HepG2 (cell line): Measurements from ENCODE around the gene DPH6. TPM values are rescaled to one million over a fixed set of nuclear protein-coding genes. Genes with fewer than 3 reads are reported as not detected.

Experiments used
- ATAC-seq: fragments of 200-7000 bp; cut with Tn5 transposase; 3 replicates; pipeline ENCODE4 v1.9.1; 2020; ENCODE audit warnings: mild to moderate bottlenecking, moderate library complexity
- BruUV-seq: library from RNA; stranded (reverse); fragments of 400-500 nt; replicated peaks from 2 replicates; lab custom pipeline; 2021; lab: Mats Ljungman, UMichigan
- CTCF ChIA-PET: fragments of 300-600 bp; formaldehyde crosslinking; extraction: SDS; loops from one replicate; lab custom pipeline; 2021; ENCODE audit warnings: low total read pairs, inconsistent platforms, low intra/inter-chr PET ratio; lab: Yijun Ruan, JAX
- POLR2A ChIA-PET: fragments of 350-600 bp; sonication (Branson Sonifier 250); formaldehyde crosslinking; loops from one replicate; lab custom pipeline; 2020; ENCODE audit warnings: antibody characterized with exemption, inconsistent platforms; lab: Yijun Ruan, JAX
- DNase-seq: peaks from one replicate; pipeline ENCODE4 v3.0.0-alpha.2; 2015; ENCODE audit warnings: low spot score
- FAIRE-seq: peaks from 3 replicates; lab custom pipeline; 2011; peaks lifted over from hg19 to GRCh38; lab: Jason Lieb, UNC
- H2AFZ ChIP-seq: one replicate; pipeline ENCODE4 v1.6.1; 2011; ENCODE audit warnings: low read length, inconsistent platforms
- H3K27ac ChIP-seq: fragments of 300-600 bp; 3 replicates; pipeline ENCODE4 v1.8.0; 2011; ENCODE audit warnings: mixed run types, mild to moderate bottlenecking, mixed read lengths, low read length, inconsistent platforms; ENCODE audit not compliant: insufficient read depth; ENCODE audit errors: extremely low read length
- H3K27me3 ChIP-seq, 2 experiments: fragments of 200-600 bp in 1 of 2; 2 replicates in 1 of 2; 3 replicates in 1 of 2; pipeline versions ENCODE4 v1.6.0 to v1.8.0; 2011; ENCODE audit warnings: low read length in 2 of 2, mild to moderate bottlenecking in 2 of 2, moderate library complexity in 2 of 2, inconsistent platforms in 1 of 2; ENCODE audit not compliant: insufficient read depth in 2 of 2, control insufficient read depth in 1 of 2
- H3K36me3 ChIP-seq, 2 experiments: fragments of 200-600 bp in 1 of 2; replicated peaks in 1 of 2; 2 replicates in 1 of 2; 3 replicates in 1 of 2; pipeline versions ENCODE4 v1.5.1 to v1.8.0; 2011; ENCODE audit warnings: low read length in 2 of 2, inconsistent platforms in 1 of 2; ENCODE audit not compliant: insufficient read depth in 2 of 2, control insufficient read depth in 1 of 2
- H3K4me1 ChIP-seq: 2 replicates; pipeline ENCODE4 v1.5.1; 2012; ENCODE audit warnings: low read length, inconsistent platforms; ENCODE audit not compliant: insufficient read depth
- H3K4me2 ChIP-seq: 2 replicates; pipeline ENCODE4 v1.6.0; 2011; ENCODE audit warnings: low read depth, low read length, inconsistent platforms
- H3K4me3 ChIP-seq, 3 experiments: fragments of 200-600 bp in 1 of 3; sonication (generic), shearing (Covaris generic) in 1 of 3; replicated peaks in 1 of 3; 2 replicates each; pipeline ENCODE4 v1.5.1; 2011 to 2016; ENCODE audit warnings: low read length in 3 of 3, inconsistent platforms in 2 of 3, low read depth in 2 of 3, mild to moderate bottlenecking in 2 of 3, control low read depth in 1 of 3, mixed read lengths in 1 of 3; ENCODE audit not compliant: insufficient read depth in 1 of 3
- H3K79me2 ChIP-seq: one replicate; pipeline ENCODE4 v1.6.1; 2011; ENCODE audit warnings: low read length, inconsistent platforms; ENCODE audit not compliant: insufficient read depth
- H3K9ac ChIP-seq: 2 replicates; pipeline ENCODE4 v1.6.0; 2011; ENCODE audit warnings: mild to moderate bottlenecking, low read depth, low read length, inconsistent platforms; ENCODE audit not compliant: insufficient read depth
- H3K9me3 ChIP-seq: 2 replicates; pipeline ENCODE4 v1.5.1; 2012; ENCODE audit warnings: mild to moderate bottlenecking, low read length
- H4K20me1 ChIP-seq: 2 replicates; pipeline ENCODE4 v1.6.0; 2011; ENCODE audit warnings: inconsistent platforms, mild to moderate bottlenecking, low read length, moderate library complexity; ENCODE audit not compliant: insufficient read depth
- RAD21 ChIP-seq: fragments of 450-650 bp; formaldehyde crosslinking; IDR thresholded peaks from 2 replicates; pipeline ENCODE4 v1.5.0; 2020; ENCODE audit warnings: mild to moderate bottlenecking
- SMC3 ChIP-seq: IDR thresholded peaks from 2 replicates; pipeline ENCODE4 v1.6.1; 2011; ENCODE audit warnings: low read length, improper control_type of control experiment
- STAG1 ChIP-seq: sonication (generic); formaldehyde crosslinking; IDR thresholded peaks from 2 replicates; pipeline ENCODE4 v1.4.0; 2020; ENCODE audit warnings: missing genetic modification reagents
- ZBTB1 ChIP-seq: sonication (generic); formaldehyde crosslinking; IDR thresholded peaks from 2 replicates; pipeline ENCODE4 v1.4.0; 2020; ENCODE audit warnings: missing genetic modification reagents, borderline replicate concordance
- ZNF546 ChIP-seq: sonication (generic); formaldehyde crosslinking; conservative IDR thresholded peaks from 2 replicates; pipeline ENCODE4 v1.8.1; 2023; ENCODE audit warnings: mild to moderate bottlenecking, missing genetic modification reagents
- ZNF644 ChIP-seq: IDR thresholded peaks from 2 replicates; pipeline ENCODE4 v1.6.1; 2016; ENCODE audit warnings: low read depth
- WGBS: methylation state at CpG from one replicate; pipeline ENCODE4 v1.1.6; 2017; ENCODE audit warnings: low lambda C conversion rate; 5-methylcytosine and 5-hydroxymethylcytosine counted together
- in situ Hi-C: cut with HindIII; loops from 2 replicates; pipeline ENCODE4 v1.10.0; 2017; ENCODE audit warnings: low pct_unique_long_range_greater_than_20kb; ENCODE audit not compliant: extremely low pct_ligation_motif_present
- intact Hi-C: fragments of 100-400 bp; cut with micrococcal nuclease; formaldehyde crosslinking; loops from one replicate; pipeline ENCODE4 v1.10.0; 2022; ENCODE audit not compliant: unreplicated experiment
- polyA plus RNA-seq, 8 experiments: library from polyadenylated mRNA; depleted of rRNA in 3 of 8; stranded (reverse) in 7 of 8; unstranded in 1 of 8; fragments of >200 nt; fragmentation: Illumina TruSeq in 4 of 8; extraction: Trizol in 4 of 8; gene quantifications; 2 replicates each; pipeline versions ENCODE4 v1.2.1 to v1.2.3, GENCODE V29; 2011 to 2016; ENCODE audit warnings: low read depth in 4 of 8, missing spikeins in 1 of 8, mixed read lengths in 1 of 8; ENCODE audit not compliant: insufficient read depth in 1 of 8
- total RNA-seq, 5 experiments: library from RNA; depleted of rRNA; stranded (reverse); fragments of >200 nt; fragmentation: Illumina TruSeq; extraction: Trizol; gene quantifications; 2 replicates each; pipeline ENCODE4 v1.2.3, GENCODE V29; 2016; ENCODE audit warnings: low read depth in 1 of 5
- TF ChIP-seq, protein P1 (sequence below): sonication (generic); formaldehyde crosslinking; IDR thresholded peaks from 2 replicates; pipeline ENCODE4 v1.5.0; 2020; ENCODE audit warnings: mild to moderate bottlenecking, missing genetic modification reagents, moderate library complexity
- TF ChIP-seq, protein P2 (sequence below): sonication (generic); formaldehyde crosslinking; IDR thresholded peaks from 2 replicates; pipeline ENCODE4 v1.4.0; 2020; ENCODE audit warnings: missing genetic modification reagents, borderline replicate concordance
- TF ChIP-seq, protein P3 (sequence below): IDR thresholded peaks from 2 replicates; pipeline ENCODE4 v1.6.1; 2012; ENCODE audit warnings: low read depth, low read length, improper control_type of control experiment

The DPH6 gene
- total and polyA plus RNA-seq, 2 of the 13 experiments (the other 11 are each of a cell fraction or from before 2014, with no cell fraction given), result 10.2 to 25.8 TPM

DNA sequence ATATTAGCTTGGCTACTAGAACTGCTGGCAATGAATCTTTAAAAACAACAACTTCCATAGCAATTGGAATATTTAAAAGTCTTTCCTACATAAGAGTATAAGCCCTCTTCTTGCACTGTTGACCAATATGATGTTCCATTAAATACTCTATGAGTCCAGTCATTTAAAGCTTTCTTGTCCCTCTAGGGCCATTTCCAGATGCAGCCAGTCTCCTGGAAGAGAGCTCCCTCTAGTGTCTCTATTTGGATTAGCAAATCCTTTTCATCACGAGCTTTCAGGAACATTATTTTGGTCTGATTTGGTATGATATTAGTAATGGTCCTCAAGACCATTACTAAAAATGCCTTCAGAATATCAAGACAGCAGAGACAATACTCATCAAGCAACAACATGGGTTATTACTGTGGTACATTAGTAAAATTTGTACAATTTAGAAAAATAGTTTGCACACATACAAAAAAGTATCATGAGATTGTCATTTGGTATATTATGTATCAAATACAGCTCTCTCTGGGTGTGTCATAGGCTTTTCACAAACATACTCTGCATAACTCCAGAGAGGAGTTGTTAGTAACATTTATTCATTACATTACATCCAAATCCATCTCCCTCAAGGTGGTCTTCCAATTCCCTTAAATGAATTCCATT lies 101.3 kb downstream of the DPH6 start:
- WGBS, result 0% methylated on average over 1 of the region's 1 CpG
- TF ChIP-seq ZNF546 (CRISPR knock-in tag) (no peak), STAG1 (CRISPR knock-in tag) (peak; percentile 81), RAD21 (CRISPR knock-in tag) (peak; percentile 39; the same call in 1 of the 2 replicates), SMC3 (peak; percentile 89), ZNF644 (CRISPR knock-in tag) (0 out of 2 replicates have a peak, but pooled peaks have one; percentile 50), ZBTB1 (CRISPR knock-in tag) (no peak)
- TF ChIP-seq, protein P1, sequence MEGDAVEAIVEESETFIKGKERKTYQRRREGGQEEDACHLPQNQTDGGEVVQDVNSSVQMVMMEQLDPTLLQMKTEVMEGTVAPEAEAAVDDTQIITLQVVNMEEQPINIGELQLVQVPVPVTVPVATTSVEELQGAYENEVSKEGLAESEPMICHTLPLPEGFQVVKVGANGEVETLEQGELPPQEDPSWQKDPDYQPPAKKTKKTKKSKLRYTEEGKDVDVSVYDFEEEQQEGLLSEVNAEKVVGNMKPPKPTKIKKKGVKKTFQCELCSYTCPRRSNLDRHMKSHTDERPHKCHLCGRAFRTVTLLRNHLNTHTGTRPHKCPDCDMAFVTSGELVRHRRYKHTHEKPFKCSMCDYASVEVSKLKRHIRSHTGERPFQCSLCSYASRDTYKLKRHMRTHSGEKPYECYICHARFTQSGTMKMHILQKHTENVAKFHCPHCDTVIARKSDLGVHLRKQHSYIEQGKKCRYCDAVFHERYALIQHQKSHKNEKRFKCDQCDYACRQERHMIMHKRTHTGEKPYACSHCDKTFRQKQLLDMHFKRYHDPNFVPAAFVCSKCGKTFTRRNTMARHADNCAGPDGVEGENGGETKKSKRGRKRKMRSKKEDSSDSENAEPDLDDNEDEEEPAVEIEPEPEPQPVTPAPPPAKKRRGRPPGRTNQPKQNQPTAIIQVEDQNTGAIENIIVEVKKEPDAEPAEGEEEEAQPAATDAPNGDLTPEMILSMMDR (CRISPR knock-in tag), result peak; percentile 77
- TF ChIP-seq, protein P2, sequence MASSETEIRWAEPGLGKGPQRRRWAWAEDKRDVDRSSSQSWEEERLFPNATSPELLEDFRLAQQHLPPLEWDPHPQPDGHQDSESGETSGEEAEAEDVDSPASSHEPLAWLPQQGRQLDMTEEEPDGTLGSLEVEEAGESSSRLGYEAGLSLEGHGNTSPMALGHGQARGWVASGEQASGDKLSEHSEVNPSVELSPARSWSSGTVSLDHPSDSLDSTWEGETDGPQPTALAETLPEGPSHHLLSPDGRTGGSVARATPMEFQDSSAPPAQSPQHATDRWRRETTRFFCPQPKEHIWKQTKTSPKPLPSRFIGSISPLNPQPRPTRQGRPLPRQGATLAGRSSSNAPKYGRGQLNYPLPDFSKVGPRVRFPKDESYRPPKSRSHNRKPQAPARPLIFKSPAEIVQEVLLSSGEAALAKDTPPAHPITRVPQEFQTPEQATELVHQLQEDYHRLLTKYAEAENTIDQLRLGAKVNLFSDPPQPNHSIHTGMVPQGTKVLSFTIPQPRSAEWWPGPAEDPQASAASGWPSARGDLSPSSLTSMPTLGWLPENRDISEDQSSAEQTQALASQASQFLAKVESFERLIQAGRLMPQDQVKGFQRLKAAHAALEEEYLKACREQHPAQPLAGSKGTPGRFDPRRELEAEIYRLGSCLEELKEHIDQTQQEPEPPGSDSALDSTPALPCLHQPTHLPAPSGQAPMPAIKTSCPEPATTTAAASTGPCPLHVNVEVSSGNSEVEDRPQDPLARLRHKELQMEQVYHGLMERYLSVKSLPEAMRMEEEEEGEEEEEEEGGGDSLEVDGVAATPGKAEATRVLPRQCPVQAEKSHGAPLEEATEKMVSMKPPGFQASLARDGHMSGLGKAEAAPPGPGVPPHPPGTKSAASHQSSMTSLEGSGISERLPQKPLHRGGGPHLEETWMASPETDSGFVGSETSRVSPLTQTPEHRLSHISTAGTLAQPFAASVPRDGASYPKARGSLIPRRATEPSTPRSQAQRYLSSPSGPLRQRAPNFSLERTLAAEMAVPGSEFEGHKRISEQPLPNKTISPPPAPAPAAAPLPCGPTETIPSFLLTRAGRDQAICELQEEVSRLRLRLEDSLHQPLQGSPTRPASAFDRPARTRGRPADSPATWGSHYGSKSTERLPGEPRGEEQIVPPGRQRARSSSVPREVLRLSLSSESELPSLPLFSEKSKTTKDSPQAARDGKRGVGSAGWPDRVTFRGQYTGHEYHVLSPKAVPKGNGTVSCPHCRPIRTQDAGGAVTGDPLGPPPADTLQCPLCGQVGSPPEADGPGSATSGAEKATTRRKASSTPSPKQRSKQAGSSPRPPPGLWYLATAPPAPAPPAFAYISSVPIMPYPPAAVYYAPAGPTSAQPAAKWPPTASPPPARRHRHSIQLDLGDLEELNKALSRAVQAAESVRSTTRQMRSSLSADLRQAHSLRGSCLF, result no peak
- TF ChIP-seq, protein P3, sequence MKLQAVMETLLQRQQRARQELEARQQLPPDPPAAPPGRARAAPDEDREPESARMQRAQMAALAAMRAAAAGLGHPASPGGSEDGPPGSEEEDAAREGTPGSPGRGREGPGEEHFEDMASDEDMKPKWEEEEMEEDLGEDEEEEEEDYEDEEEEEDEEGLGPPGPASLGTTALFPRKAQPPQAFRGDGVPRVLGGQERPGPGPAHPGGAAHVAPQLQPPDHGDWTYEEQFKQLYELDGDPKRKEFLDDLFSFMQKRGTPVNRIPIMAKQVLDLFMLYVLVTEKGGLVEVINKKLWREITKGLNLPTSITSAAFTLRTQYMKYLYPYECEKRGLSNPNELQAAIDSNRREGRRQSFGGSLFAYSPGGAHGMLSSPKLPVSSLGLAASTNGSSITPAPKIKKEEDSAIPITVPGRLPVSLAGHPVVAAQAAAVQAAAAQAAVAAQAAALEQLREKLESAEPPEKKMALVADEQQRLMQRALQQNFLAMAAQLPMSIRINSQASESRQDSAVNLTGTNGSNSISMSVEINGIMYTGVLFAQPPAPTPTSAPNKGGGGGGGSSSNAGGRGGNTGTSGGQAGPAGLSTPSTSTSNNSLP, result 0 out of 2 replicates have a peak, but pooled peaks have one; percentile 17
- peak; percentile 37 for DNase-seq
- ChIA-PET POLR2A (interaction anchor here (1.0 kb wide), 1 partner anchor 156 kb away, joined by 4 read pairs; no protein-coding TSS in a partner anchor), CTCF (interaction anchor here (2.1 to 3.5 kb wide), 3 partner anchors 151 to 366 kb away, joined by 7 to 34 read pairs (median 28); no protein-coding TSS in a partner anchor)
- Histone ChIP-seq H3K4me1 (no peaks in the 10 kb centered on the region), H3K27ac (no peak overlapping the region), H3K9ac (no peak overlapping the region), H3K9me3 (no peaks in the 10 kb centered on the region), H3K36me3 (no peaks in the 10 kb centered on the region), H3K4me3 (no peak overlapping the region), H4K20me1 (no peaks in the 10 kb centered on the region), H3K79me2 (no peaks in the 10 kb centered on the region), H3K27me3 (no peaks in the 10 kb centered on the region), H2AFZ (no peak overlapping the region), H3K4me2 (no peak overlapping the region)
- intact Hi-C loops (loop anchor here (1.0 kb wide), 3 partner anchors 151 to 366 kb away; no protein-coding TSS in a partner anchor), in situ Hi-C loops (loop anchor here (5.0 kb wide), 2 partner anchors 157 to 367 kb away; no protein-coding TSS in a partner anchor)
- ATAC-seq, result peak; percentile 34; the same call in 1 of the 3 replicates
- BruUV-seq, result no TSS peak
- no peak for FAIRE-seq
